Bronchial epithelial cell (primary cell): Measurements from ENCODE around the gene ZFHX3. TPM values are rescaled to one million over a fixed set of nuclear protein-coding genes. Genes with fewer than 3 reads are reported as not detected.

Source experiments
- DNase-seq: peaks from one replicate; pipeline ENCODE4 v3.0.0-alpha.2; 2010; ENCODE audit warnings: low read depth
- FAIRE-seq: peaks from 2 replicates; lab custom pipeline; 2011; peaks lifted over from hg19 to GRCh38; lab: Jason Lieb, UNC
- H3K27me3 ChIP-seq: 2 replicates; pipeline ENCODE4 v1.5.1; 2011; ENCODE audit warnings: low read length; ENCODE audit not compliant: control insufficient read depth, insufficient read depth
- H3K36me3 ChIP-seq: 2 replicates; pipeline ENCODE4 v1.5.1; 2011; ENCODE audit warnings: low read length; ENCODE audit not compliant: control insufficient read depth, insufficient read depth
- H3K4me3 ChIP-seq: 2 replicates; pipeline ENCODE4 v1.5.1; 2011; ENCODE audit warnings: mild to moderate bottlenecking, low read depth, low read length, control low read depth
- total RNA-seq: library from RNA; depleted of rRNA; stranded (reverse); fragments of >200 nt; gene quantifications from 2 replicates; pipeline ENCODE4 v1.2.1, GENCODE V29; 2014
- TF ChIP-seq, protein P1 (sequence below): IDR thresholded peaks from 2 replicates; pipeline ENCODE4 v1.5.1; 2011; ENCODE audit warnings: mild to moderate bottlenecking, moderate library complexity, low read length, control low read depth, inconsistent platforms; ENCODE audit not compliant: insufficient read depth, severe bottlenecking

ZFHX3 gene
- total RNA-seq, 1 donor from 2014 or later, result 3.9 TPM

DNA sequence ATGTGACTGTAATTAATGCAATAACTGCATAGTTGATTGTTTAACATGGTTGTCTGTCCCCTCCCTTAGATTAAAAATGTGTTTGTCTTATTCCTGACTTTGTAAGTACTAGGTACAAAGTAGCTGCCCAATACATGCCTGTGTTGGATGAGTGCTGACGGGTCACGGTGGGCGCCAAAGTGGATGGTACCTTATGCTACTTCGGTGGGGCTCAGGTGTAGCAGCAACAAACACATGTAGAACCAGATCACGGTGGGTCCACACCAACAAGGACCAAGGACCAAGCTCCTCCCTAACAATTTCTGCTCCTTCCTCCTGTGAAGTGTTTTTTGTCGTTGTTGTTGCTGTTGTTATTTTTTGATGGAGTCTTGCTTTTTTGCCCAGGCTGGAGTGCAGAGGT, 46.4 kb upstream of the ZFHX3 start:
- DNase-seq, result no peak
- H3K36me3 ChIP-seq, result no peaks in the 10 kb centered on the region
- H3K4me3 ChIP-seq, result no peak overlapping the region
- FAIRE-seq, result no peak
- TF ChIP-seq, protein P1, sequence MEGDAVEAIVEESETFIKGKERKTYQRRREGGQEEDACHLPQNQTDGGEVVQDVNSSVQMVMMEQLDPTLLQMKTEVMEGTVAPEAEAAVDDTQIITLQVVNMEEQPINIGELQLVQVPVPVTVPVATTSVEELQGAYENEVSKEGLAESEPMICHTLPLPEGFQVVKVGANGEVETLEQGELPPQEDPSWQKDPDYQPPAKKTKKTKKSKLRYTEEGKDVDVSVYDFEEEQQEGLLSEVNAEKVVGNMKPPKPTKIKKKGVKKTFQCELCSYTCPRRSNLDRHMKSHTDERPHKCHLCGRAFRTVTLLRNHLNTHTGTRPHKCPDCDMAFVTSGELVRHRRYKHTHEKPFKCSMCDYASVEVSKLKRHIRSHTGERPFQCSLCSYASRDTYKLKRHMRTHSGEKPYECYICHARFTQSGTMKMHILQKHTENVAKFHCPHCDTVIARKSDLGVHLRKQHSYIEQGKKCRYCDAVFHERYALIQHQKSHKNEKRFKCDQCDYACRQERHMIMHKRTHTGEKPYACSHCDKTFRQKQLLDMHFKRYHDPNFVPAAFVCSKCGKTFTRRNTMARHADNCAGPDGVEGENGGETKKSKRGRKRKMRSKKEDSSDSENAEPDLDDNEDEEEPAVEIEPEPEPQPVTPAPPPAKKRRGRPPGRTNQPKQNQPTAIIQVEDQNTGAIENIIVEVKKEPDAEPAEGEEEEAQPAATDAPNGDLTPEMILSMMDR, result no peak
- no peaks in the 10 kb centered on the region for H3K27me3 ChIP-seq

DNA sequence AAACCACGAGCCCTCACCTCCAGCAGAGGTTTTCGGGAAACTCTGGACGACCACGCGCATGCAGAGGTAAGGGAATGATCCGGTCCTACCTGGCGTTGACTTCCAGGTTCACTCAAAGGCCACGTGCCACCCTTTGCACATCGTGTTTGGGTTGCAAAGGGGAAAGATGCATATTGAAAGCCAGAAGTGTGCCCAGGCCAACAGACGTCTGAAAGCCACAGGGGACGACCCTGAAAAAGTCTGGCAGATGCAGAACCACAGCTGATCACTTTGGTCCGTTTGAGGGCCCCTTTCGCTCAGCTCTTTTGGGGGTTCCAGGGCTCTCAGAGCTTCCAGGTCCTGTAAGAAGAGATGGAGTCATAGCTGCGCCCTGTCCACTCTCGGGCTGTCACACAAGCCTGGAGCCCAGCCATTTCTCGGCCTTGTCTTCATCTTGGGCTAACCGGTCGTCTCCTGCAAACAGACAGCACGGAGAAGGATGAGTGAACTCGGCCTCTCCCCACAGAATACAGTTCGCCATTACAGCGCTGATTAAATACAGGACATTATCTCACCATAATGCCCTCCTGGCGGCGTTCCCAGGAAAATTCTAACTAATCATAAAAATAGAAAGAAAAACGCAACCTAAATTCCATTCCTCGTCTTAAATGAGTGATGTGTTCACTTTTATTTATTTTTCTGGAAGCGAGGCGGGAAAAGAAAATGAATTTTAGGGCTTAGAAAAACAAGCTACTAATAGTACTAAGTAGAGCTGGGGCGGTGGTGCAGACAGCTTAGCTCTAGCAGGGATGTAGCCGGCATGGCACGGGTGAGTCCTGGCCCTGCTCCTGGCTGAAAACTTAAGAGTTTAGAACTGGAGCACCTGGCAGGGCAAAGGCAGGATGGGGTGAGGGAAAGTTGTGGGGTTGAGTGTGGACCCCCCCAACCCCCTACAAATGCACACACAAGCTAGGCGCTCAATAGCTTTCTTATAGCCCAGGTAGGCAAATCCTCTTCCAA, 45.5 kb upstream of the ZFHX3 start:
- Histone ChIP-seq H3K27me3 (no peaks in the 10 kb centered on the region), H3K4me3 (no peak overlapping the region), H3K36me3 (no peaks in the 10 kb centered on the region)
- TF ChIP-seq, protein P1, result no peak
- FAIRE-seq (no peak), DNase-seq (no peak)

DNA sequence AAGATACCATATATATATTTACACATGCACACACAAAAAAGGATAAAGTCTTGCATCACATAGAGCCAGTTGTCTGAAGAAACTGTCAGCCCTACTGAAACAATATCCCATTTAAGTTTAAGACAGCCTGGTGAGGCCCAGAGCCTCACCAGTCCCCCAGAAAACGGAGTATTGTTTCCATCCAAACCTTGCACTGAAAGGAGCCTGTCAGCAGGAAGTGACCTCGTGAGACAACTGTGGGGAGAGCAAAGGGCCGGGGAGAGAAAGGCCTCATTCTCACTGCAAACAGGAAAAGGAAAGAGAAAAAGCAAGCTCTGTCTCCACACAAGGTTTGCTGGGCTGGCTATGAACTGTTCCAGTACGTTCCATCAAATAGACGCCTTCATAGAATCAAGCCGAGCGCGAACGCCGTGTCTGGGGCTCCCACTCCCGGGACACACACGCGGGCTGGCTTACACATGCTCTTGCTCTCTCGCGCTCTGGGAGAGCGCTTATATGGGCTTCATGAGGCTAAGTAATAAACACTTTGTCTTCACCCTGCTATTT, 44.4 kb upstream of the ZFHX3 start:
- FAIRE-seq (no peak), DNase-seq (no peak)
- Histone ChIP-seq H3K27me3 (no peaks in the 10 kb centered on the region), H3K36me3 (no peaks in the 10 kb centered on the region), H3K4me3 (no peak overlapping the region)
- TF ChIP-seq, protein P1, result no peak

GRCh38 chr16:73091174-73091573, 43.2 kb upstream of the ZFHX3 start:
- FAIRE-seq, result no peak
- no peak overlapping the region for H3K4me3 ChIP-seq
- no peaks in the 10 kb centered on the region for H3K36me3 ChIP-seq
- DNase-seq, result no peak
- TF ChIP-seq, protein P1, result no peak
- no peaks in the 10 kb centered on the region for H3K27me3 ChIP-seq

DNA sequence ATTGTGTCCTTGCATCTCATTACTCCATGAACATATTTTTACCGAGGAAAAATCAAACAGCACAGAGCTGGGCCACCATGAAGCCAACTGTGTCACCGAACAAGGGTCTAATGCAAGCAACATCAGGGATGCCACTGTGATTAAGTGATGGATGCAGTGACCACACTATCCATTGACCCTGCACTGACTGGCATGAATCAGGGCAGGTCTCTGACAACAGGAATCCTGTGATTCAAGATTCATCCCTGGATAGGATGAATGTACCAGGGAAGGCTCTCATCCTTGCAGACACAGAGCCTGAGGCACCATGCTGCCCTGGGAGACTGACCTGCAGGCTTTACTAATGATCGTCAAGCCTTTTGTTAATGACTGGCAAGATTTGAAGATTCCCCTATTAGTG, 41.5 kb upstream of the ZFHX3 start:
- FAIRE-seq, result no peak

More for the DNA sequence above, 41.5 kb upstream of the ZFHX3 start:
- no peak for DNase-seq
- H3K4me3 ChIP-seq, result no peak overlapping the region
- TF ChIP-seq, protein P1, result no peak
- H3K27me3 ChIP-seq, result no peaks in the 10 kb centered on the region
- H3K36me3 ChIP-seq, result no peaks in the 10 kb centered on the region
